Activated CD4-positive, alpha-beta memory T cell treated with anti-CD3 and anti-CD28 coated beads, Interleukin-2, amount 10 ng/mL, durations not matched to agents 7 days and 5 days (primary cell): Measurements from ENCODE around the gene HELQ. TPM values are rescaled to one million over a fixed set of nuclear protein-coding genes. Genes with fewer than 3 reads are reported as not detected.
"Not testable (repeated sequence)": the region's sequence is repeated elsewhere in the genome, so short reads cannot be mapped to it uniquely, and the experiment has no call there.

Experiments
- CTCF ChIA-PET: fragments of 350-600 bp; sonication (Branson Sonifier 250); formaldehyde crosslinking; loops from one replicate; lab custom pipeline; 2021; ENCODE audit warnings: antibody characterized with exemption, inconsistent platforms; lab: Charles Lee
- POLR2A ChIA-PET: fragments of 350-600 bp; sonication (Branson Sonifier 250); formaldehyde crosslinking; loops from one replicate; lab custom pipeline; 2021; ENCODE audit warnings: antibody characterized with exemption; lab: Charles Lee
- DNase-seq: peaks from one replicate; pipeline ENCODE4 v3.0.0-alpha.2; 2020
- H3K27ac Mint-ChIP-seq: one replicate; pipeline ENCODE4 v1.8.0; 2021; ENCODE audit warnings: mild to moderate bottlenecking, mixed read lengths
- H3K27me3 Mint-ChIP-seq: one replicate; pipeline ENCODE4 v1.8.0; 2021; ENCODE audit warnings: mixed read lengths
- H3K36me3 Mint-ChIP-seq: one replicate; pipeline ENCODE4 v1.8.0; 2021; ENCODE audit warnings: low read depth, mixed read lengths
- H3K4me1 Mint-ChIP-seq: one replicate; pipeline ENCODE4 v1.8.0; 2021; ENCODE audit warnings: mixed read lengths
- H3K4me3 Mint-ChIP-seq: one replicate; pipeline ENCODE4 v1.8.0; 2021; ENCODE audit warnings: mild to moderate bottlenecking, mixed read lengths
- H3K9me3 Mint-ChIP-seq: one replicate; pipeline ENCODE4 v1.8.0; 2021; ENCODE audit warnings: mixed read lengths
- total RNA-seq, 2 experiments: library from RNA; stranded (reverse); gene quantifications; one replicate each; pipeline ENCODE4 v1.2.3, GENCODE V29; 2021

HELQ gene, protein sequence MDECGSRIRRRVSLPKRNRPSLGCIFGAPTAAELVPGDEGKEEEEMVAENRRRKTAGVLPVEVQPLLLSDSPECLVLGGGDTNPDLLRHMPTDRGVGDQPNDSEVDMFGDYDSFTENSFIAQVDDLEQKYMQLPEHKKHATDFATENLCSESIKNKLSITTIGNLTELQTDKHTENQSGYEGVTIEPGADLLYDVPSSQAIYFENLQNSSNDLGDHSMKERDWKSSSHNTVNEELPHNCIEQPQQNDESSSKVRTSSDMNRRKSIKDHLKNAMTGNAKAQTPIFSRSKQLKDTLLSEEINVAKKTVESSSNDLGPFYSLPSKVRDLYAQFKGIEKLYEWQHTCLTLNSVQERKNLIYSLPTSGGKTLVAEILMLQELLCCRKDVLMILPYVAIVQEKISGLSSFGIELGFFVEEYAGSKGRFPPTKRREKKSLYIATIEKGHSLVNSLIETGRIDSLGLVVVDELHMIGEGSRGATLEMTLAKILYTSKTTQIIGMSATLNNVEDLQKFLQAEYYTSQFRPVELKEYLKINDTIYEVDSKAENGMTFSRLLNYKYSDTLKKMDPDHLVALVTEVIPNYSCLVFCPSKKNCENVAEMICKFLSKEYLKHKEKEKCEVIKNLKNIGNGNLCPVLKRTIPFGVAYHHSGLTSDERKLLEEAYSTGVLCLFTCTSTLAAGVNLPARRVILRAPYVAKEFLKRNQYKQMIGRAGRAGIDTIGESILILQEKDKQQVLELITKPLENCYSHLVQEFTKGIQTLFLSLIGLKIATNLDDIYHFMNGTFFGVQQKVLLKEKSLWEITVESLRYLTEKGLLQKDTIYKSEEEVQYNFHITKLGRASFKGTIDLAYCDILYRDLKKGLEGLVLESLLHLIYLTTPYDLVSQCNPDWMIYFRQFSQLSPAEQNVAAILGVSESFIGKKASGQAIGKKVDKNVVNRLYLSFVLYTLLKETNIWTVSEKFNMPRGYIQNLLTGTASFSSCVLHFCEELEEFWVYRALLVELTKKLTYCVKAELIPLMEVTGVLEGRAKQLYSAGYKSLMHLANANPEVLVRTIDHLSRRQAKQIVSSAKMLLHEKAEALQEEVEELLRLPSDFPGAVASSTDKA
- total RNA-seq: 10 to 100 TPM; 16.4 to 17.8 TPM

DNA sequence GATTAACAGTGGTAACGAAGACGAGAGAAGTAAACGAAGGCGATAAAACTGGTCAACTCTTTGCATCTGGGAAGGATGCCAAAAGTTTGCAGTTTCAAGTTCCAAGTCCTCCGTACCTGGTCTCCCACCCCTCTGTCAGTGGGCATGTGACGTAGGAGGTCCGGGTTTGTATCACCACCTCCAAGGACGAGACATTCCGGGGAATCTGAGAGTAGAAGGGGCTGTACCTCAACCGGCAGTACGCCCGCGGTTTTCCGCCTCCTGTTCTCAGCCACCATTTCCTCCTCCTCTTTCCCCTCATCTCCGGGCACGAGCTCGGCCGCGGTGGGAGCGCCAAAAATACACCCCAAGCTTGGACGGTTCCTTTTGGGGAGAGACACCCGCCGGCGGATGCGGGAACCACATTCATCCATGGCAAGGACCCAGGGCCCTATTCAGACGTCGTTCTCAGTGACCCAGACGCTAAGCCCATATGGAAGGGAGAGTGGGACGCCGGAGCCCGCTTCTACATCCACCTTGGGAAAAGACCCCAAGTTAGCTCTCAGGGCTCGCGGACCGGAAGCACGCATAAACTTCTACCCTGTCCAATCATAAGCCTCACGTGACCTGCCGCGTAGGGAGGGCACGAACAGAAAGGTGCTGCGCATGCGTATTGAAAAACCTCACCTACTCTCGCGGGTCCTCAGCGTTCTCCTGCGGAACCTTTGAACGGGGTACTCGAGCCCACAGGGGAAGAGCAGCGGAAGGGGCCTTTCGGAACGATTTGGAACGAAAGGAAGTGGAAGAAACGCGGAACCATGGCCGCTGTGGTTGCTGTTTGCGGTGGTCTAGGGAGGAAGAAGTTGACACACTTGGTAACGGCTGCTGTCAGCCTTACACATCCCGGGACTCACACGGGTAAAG is at the start of gene HELQ, which contains the start of gene MRPS18C:
Gene HELQ, minus strand, starts transcription at position 543 of the 903 bp plus-strand sequence. Its CDS starts 130 bp downstream, at position 413.
Gene MRPS18C, plus strand, starts transcription at position 778 of the 903 bp plus-strand sequence. Its CDS starts 20 bp downstream, at position 798.
- DNase-seq: peak; percentile 97
- Mint-ChIP-seq H3K9me3 (no peaks in the 10 kb centered on the region), H3K27ac (peak within 1 kb of the TSS; percentile 100), H3K4me1 (peaks cover 49% of the 10 kb centered on the region), H3K36me3 (peaks cover 61% of the 10 kb centered on the region), H3K27me3 (no peaks in the 10 kb centered on the region), H3K4me3 (peak within 1 kb of the TSS; percentile 99)
- CTCF ChIA-PET: interaction anchor here (0.8 to 2.9 kb wide), 5 partner anchors 10 to 1082 kb away, joined by 3 to 15 read pairs (median 3); partner anchors contain the start of genes COQ2 and HNRNPD
- POLR2A ChIA-PET: interaction anchor here (0.6 to 2.5 kb wide), 27 partner anchors 8 to 1026 kb away, joined by 3 to 26 read pairs (median 4); partner anchors contain the start of genes ABRAXAS1, COPS4, COQ2 and GPAT3

DNA sequence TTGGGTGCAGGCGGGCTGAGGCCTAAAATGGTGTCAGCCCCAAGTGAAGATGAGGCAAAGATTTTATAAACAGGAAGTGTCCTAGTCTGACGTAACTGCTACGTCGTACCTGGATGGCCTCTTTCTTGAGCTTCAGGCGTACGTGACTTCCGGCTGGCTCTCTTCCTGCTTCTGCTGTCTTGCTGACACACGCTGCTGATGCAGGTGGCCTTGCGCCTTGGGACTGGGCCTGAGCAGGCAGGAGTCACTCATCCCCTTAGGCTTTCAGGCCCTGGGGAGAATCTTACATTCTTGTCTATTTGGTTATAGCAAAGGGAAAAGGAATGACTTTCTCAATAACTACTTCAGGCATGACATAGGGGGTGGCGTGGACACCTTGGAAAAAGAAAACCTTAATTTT is 49.4 kb upstream of the HELQ start:
- Mint-ChIP-seq H3K27me3 (no peaks in the 10 kb centered on the region), H3K27ac (no peak overlapping the region), H3K4me3 (no peak overlapping the region), H3K9me3 (no peaks in the 10 kb centered on the region), H3K4me1 (peaks cover 19% of the 10 kb centered on the region), H3K36me3 (no peaks in the 10 kb centered on the region)
- no peak for DNase-seq
- CTCF ChIA-PET: interaction anchor here (0.8 to 2.1 kb wide), 3 partner anchors 127 to 140 kb away, joined by 3 to 10 read pairs (median 3); no protein-coding TSS in a partner anchor
- POLR2A ChIA-PET: no interaction called here

DNA sequence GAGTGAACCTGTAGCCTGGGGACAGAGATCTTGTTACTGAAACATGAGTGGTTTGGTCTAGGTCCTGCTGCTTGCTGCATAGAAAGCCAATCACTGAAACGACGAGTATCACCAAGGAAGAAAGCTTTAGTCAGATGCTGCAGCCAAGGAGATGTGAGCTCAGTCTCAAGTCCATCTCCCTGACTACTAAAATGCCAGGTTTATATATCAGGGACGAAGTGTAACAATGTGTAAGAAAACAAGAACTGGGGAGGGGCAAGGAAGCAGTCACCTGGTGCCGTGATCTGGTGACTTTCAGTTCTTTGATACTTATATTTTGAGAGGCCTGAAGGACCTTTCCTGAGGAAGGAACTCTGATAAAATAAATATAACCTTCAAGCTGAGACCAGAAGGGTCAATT is 48.9 kb upstream of the HELQ start:
- no peak overlapping the region for H3K4me3 Mint-ChIP-seq
- H3K36me3 Mint-ChIP-seq: no peaks in the 10 kb centered on the region
- no peak overlapping the region for H3K27ac Mint-ChIP-seq
- peaks cover 19% of the 10 kb centered on the region for H3K4me1 Mint-ChIP-seq
- no peaks in the 10 kb centered on the region for H3K27me3 Mint-ChIP-seq
- ChIA-PET CTCF (interaction anchor here (0.7 to 2.1 kb wide), 4 partner anchors 127 to 665 kb away, joined by 3 to 10 read pairs (median 4); no protein-coding TSS in a partner anchor), POLR2A (no interaction called here)
- no peaks in the 10 kb centered on the region for H3K9me3 Mint-ChIP-seq
- DNase-seq: no peak

DNA sequence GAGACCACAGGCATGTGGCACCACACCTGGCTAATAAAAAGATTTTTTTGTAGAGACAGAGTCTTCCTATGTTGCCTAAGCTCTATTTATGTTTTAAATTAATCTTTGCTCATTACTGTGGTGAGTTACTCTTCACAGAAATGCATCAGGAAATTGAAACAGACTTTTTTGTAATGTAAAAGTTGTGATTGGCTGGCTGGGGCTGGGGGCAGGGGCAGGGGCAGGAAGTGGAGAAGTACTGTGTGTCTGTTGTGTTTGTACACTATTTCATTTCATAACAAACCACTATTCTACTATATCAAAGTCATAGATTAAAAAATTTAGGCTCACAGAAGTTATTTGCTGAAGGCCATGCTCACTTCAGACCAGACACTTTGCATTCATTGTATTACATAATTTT is 48.4 kb upstream of the HELQ start:
- no peaks in the 10 kb centered on the region for H3K27me3 Mint-ChIP-seq
- H3K9me3 Mint-ChIP-seq: no peaks in the 10 kb centered on the region
- ChIA-PET CTCF (interaction anchor here (0.7 to 2.1 kb wide), 3 partner anchors 136 to 665 kb away, joined by 3 to 10 read pairs (median 4); no protein-coding TSS in a partner anchor), POLR2A (no interaction called here)
- H3K4me3 Mint-ChIP-seq: no peak overlapping the region
- H3K27ac Mint-ChIP-seq: no peak overlapping the region
- H3K36me3 Mint-ChIP-seq: no peaks in the 10 kb centered on the region
- H3K4me1 Mint-ChIP-seq: peaks cover 14% of the 10 kb centered on the region
- peak; percentile 35 for DNase-seq

DNA sequence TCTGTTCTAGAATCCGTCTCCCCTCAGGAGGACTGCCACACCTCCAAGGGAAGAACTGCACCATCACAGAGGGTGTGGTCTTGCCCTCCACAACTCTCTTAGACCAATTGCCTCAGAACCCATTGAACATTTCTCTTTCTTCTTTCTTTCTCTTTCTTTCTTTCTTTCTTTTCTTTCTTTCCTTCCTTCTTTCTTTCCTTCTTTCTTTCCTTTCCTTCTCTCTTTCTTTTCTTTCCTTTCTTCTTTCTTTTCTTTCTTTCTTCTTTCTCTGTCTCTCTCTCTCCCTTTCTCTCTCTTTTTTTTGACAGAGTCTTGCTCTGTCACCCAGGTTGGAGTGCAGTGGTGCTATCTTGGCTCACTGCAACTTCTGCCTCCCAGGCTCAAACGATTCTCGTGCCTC is 46.0 kb upstream of the HELQ start:
- H3K9me3 Mint-ChIP-seq, H3K27me3 Mint-ChIP-seq, CTCF ChIA-PET, DNase-seq, H3K36me3 Mint-ChIP-seq, POLR2A ChIA-PET, H3K4me3 Mint-ChIP-seq, H3K27ac Mint-ChIP-seq: not testable (repeated sequence)
- peaks cover 14% of the 10 kb centered on the region for H3K4me1 Mint-ChIP-seq

DNA sequence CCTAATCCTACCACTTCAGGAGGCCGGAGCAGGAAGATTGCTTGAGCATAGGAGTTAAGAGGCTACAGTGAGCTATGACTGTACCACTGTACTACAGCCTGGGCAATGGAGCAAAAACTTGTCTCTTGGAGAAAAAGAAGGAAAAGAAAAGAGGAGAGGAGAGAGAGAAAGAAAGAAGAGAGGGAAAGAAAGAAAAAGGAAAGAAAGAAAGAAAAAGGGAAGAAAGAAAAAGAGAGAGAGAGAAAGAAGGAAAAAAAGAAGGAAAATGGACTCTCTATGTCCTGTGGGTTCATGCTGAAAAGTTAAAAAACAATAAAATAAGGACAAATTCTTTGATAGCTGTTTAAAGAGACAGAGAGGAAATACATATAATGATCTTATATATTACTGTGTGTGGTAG is 42.6 kb upstream of the HELQ start:
- H3K9me3 Mint-ChIP-seq: no peaks in the 10 kb centered on the region
- H3K36me3 Mint-ChIP-seq: no peaks in the 10 kb centered on the region
- H3K27ac Mint-ChIP-seq: no peak overlapping the region
- POLR2A ChIA-PET: interaction anchor here (1.2 to 3.7 kb wide), 2 partner anchors 12 to 13 kb away, joined by 3 to 14 read pairs; partner anchors contain the start of gene ABRAXAS1
- no peak overlapping the region for H3K4me3 Mint-ChIP-seq
- peaks cover 3% of the 10 kb centered on the region for H3K27me3 Mint-ChIP-seq
- no peaks in the 10 kb centered on the region for H3K4me1 Mint-ChIP-seq
- CTCF ChIA-PET: interaction anchor here (1.2 to 3.2 kb wide), 5 partner anchors 7 to 147 kb away, joined by 3 to 16 read pairs (median 7); no protein-coding TSS in a partner anchor
- DNase-seq: no peak

DNA sequence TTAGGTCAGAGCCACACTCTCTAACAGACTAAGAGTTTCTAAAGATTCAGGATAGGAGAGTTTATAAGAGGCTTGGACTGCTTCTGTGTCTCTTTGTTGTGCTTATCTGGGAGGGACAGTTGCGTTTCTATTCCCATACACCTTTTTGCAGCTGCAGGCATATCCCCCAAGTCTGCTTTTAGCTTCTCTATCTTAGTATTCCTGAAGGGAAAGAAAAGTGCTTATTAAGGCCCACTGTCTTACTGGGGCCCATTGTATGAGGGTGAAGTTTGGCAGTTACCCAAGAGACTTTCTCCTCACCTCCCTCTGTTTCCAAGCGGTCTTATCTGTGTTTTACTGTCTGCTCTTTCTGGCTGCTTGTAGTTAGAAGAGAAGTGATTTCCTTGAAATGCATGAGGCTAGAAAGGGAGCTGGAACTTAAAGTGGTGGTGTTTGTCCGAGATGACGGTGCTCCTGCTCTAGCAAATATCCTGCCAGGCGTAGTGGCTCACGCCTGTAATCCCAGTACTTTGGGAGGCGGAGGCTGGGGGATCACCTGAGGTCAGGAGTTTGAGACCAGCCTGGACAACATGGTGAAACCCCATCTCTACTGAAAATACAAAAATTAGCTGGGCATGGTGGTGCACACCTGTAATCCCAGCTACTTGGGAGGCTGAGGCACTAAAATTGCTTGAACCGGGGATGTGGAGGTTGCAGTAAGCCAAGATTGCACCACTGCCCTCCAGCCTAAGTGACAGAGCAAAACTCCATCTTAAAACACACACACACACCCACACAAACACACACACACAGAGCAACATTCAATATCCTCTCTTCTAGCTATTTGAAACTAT is 40.7 kb upstream of the HELQ start:
- ChIA-PET POLR2A (interaction anchor here (1.0 kb wide), 1 partner anchor 11 kb away, joined by 3 read pairs; the partner anchor contains the start of gene ABRAXAS1), CTCF (interaction anchor here (1.1 kb wide), 1 partner anchor 23 kb away, joined by 4 read pairs; no protein-coding TSS in a partner anchor)
- not testable (repeated sequence) for H3K4me1 Mint-ChIP-seq, H3K36me3 Mint-ChIP-seq, H3K27ac Mint-ChIP-seq, H3K27me3 Mint-ChIP-seq, H3K4me3 Mint-ChIP-seq, DNase-seq, H3K9me3 Mint-ChIP-seq

DNA sequence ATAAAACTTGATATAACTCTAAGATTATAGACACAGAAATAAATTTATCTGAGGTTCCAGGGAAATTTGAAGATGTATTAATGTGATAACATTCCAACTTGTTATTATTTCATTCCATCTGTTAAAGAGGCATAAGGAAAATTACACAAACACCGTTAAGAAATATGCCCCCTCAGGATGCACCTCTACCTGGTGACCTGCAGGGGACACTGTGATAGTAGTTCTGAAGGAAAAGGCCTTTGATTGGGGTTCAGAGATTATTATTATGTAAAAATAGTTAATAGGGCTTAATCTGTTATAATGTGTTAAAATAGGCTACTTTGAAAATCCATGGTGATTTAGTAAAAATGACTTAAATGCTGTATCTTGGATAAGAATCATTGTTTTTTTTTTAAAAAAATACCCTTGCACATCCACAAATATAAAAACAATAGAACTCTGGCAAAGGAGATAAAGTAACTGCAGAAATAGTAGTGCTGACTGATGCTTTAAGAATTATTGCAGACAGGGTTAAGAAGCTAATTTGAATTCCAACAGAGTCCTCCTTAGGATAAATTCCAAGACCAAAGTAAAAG is 35.3 kb upstream of the HELQ start:
- no peaks in the 10 kb centered on the region for H3K9me3 Mint-ChIP-seq
- H3K36me3 Mint-ChIP-seq: no peaks in the 10 kb centered on the region
- H3K27ac Mint-ChIP-seq: no peak overlapping the region
- peaks cover 4% of the 10 kb centered on the region for H3K4me1 Mint-ChIP-seq
- CTCF ChIA-PET: interaction anchor here (0.9 to 4.3 kb wide), 6 partner anchors 8 to 150 kb away, joined by 3 to 30 read pairs (median 10); partner anchors contain the start of gene GPAT3
- H3K4me3 Mint-ChIP-seq: no peak overlapping the region
- POLR2A ChIA-PET: no interaction called here
- DNase-seq: no peak
- H3K27me3 Mint-ChIP-seq: peaks cover 2% of the 10 kb centered on the region

DNA sequence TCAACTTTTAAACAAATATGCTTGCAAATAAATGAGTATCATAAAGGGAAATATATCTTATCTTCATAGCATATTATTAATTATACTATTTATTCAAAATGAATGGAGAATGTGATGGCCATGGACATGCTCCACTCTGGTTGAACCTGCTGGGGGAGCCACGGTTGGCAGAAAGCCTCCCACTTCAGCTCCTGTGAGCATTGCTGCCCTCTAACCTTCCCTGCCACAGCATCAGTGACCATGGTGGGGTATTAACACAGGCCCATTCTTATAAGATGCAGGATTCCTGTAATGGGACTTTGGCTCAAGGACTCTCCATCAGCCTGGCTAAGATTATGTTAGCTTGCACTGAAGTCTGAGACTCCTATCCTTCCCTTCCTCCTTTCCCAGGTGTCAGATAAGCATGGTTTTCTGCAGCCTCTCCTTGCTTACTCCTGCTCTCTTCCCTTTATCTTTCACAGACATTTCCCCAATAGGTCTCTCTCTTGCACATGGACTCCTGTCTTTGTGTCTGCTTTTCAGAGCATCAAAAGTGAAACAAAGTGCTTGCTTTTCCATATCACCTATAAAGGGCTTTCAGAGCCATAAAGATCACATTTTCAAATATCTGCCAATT is 34.2 kb upstream of the HELQ start:
- peaks cover 8% of the 10 kb centered on the region for H3K4me1 Mint-ChIP-seq
- no peak overlapping the region for H3K4me3 Mint-ChIP-seq
- CTCF ChIA-PET: interaction anchor here (1.2 to 4.3 kb wide), 6 partner anchors 8 to 151 kb away, joined by 3 to 30 read pairs (median 10); no protein-coding TSS in a partner anchor
- POLR2A ChIA-PET: no interaction called here
- peaks cover 2% of the 10 kb centered on the region for H3K27me3 Mint-ChIP-seq
- H3K36me3 Mint-ChIP-seq: no peaks in the 10 kb centered on the region
- DNase-seq: no peak
- H3K27ac Mint-ChIP-seq: no peak overlapping the region
- no peaks in the 10 kb centered on the region for H3K9me3 Mint-ChIP-seq

DNA sequence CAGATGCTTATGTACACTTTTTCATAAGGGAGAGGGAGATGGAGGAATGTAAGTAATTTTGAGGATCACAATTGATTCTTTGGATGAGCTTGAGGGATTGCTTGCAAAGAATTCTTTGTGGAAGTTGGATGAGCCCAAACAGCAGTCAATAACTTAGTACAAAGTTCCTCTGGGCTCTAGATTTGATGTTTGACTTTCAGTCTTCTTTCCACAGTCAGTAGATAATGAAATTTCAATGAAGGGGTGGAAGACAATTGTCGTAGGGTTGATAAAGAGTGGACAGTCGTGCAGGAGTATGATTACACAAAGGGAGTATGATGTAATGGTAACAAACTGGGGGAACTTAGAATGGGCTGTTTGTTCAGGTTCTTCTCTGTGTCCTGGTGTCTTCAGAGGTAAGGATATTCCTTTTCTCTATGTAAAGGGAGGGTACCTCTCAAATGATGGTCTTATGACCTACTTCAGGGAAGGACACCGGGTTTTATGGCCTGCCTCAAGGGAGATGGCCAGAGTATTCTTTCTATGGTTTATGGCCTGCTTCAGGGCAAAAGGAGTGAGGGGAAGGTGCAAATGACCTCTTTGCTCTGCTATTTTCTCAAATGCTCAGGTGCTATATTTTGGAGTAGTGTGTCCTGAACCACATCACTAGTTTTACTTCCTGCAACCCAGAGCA is 31.0 kb upstream of the HELQ start:
- ChIA-PET POLR2A (interaction anchor here (2.5 to 3.7 kb wide), 2 partner anchors 12 to 32 kb away, joined by 14 to 23 read pairs; partner anchors contain the start of genes HELQ and MRPS18C), CTCF (no interaction called here)
- H3K27ac Mint-ChIP-seq: no peak overlapping the region
- H3K9me3 Mint-ChIP-seq: no peaks in the 10 kb centered on the region
- no peak overlapping the region for H3K4me3 Mint-ChIP-seq
- DNase-seq: no peak
- H3K4me1 Mint-ChIP-seq: peaks cover 15% of the 10 kb centered on the region
- peaks cover 3% of the 10 kb centered on the region for H3K36me3 Mint-ChIP-seq
- H3K27me3 Mint-ChIP-seq: no peaks in the 10 kb centered on the region
